ENCODE measurements around the gene RAD51B.

DNA sequence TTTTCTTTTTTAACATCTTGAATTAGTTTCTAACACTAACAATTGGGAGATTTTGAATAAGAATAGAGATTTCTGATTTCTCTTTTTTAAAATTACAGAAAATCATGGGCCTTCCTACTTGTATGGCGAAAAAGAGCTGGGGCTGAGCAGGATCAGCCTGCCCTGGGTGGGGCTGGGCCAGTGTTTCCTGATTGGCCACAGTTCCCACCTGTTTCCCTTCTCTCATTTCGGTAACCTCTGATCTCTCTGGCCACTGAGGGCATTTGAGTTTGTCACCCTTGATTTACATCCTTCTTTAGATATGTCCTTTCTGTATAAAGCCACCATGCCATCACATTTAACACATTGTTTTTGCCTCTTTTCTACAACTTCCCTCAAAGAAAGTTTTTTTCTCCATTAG lies 719.1 kb downstream of the RAD51B start:
- no peak for TF ChIP-seq POLR2A (IDR thresholded peaks at IDR 0.05)
- TF ChIP-seq, protein P1, sequence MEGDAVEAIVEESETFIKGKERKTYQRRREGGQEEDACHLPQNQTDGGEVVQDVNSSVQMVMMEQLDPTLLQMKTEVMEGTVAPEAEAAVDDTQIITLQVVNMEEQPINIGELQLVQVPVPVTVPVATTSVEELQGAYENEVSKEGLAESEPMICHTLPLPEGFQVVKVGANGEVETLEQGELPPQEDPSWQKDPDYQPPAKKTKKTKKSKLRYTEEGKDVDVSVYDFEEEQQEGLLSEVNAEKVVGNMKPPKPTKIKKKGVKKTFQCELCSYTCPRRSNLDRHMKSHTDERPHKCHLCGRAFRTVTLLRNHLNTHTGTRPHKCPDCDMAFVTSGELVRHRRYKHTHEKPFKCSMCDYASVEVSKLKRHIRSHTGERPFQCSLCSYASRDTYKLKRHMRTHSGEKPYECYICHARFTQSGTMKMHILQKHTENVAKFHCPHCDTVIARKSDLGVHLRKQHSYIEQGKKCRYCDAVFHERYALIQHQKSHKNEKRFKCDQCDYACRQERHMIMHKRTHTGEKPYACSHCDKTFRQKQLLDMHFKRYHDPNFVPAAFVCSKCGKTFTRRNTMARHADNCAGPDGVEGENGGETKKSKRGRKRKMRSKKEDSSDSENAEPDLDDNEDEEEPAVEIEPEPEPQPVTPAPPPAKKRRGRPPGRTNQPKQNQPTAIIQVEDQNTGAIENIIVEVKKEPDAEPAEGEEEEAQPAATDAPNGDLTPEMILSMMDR (IDR thresholded peaks at IDR 0.05), result no peak
